BE2C (cell line): ENCODE measurements around the gene PGGHG.

ENCODE experiments used
- DNase-seq: peaks from one replicate; pipeline ENCODE4 v3.0.0-alpha.2; 2020
- H3K27me3 ChIP-seq: fragments of 250-450 bp; sonication (Bioruptor Pico); 2 replicates; pipeline ENCODE4 v1.5.1; 2020; ENCODE audit warnings: mild to moderate bottlenecking
- H3K36me3 ChIP-seq: fragments of 250-450 bp; sonication (Bioruptor Pico); 2 replicates; pipeline ENCODE4 v1.5.1; 2020; ENCODE audit warnings: mild to moderate bottlenecking
- H3K4me1 ChIP-seq: fragments of 250-450 bp; sonication (Bioruptor Pico); 2 replicates; pipeline ENCODE4 v1.5.1; 2020
- H3K4me3 ChIP-seq: 2 replicates; pipeline ENCODE4 v1.5.1; 2011; ENCODE audit warnings: low read depth, low read length
- H3K9me3 ChIP-seq: fragments of 250-450 bp; sonication (Bioruptor Pico); 2 replicates; pipeline ENCODE4 v1.5.1; 2020
- TF ChIP-seq, protein P1 (sequence below): IDR thresholded peaks from 2 replicates; pipeline ENCODE4 v1.5.1; 2012; ENCODE audit warnings: mild to moderate bottlenecking, low read depth, low read length

Gene PGGHG

DNA sequence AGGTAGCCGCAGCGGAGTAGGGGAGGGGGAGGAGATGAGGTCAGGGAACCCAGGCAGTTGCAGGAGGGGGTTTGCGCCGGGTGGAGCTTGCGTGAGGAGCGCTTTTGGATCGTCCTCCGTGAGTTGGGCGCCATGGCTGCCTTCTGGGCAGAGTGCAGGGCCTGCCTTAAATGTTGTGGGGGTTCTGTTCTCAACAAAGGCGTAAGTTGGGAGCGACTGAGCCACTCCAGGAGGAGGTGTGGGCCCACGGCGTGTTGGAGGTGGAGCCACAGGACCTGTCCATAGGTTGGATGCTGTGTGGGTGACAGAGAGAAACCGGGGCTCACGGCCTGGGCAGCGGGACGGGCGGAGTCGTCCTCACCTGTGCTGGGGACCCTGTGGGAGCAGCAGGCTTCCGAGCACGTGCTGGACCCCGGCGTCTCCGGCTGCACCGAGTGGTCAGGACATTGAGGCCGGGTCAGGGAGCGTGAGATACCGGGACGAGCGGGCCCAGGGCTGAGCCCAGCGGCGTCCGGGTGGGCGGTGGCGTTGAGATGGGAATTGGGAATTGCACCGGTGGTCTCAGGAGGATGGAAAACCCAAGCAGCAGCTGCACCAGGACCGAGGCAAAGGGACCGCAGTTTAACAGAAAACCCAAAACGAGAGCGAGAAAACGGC, 977 bp upstream of the PGGHG start:
- Histone ChIP-seq H3K9me3 (no peaks in the 10 kb centered on the region), H3K27me3 (peaks cover 11% of the 10 kb centered on the region), H3K36me3 (no peaks in the 10 kb centered on the region), H3K4me3 (no peak overlapping the region), H3K4me1 (no peaks in the 10 kb centered on the region)
- TF ChIP-seq, protein P1, sequence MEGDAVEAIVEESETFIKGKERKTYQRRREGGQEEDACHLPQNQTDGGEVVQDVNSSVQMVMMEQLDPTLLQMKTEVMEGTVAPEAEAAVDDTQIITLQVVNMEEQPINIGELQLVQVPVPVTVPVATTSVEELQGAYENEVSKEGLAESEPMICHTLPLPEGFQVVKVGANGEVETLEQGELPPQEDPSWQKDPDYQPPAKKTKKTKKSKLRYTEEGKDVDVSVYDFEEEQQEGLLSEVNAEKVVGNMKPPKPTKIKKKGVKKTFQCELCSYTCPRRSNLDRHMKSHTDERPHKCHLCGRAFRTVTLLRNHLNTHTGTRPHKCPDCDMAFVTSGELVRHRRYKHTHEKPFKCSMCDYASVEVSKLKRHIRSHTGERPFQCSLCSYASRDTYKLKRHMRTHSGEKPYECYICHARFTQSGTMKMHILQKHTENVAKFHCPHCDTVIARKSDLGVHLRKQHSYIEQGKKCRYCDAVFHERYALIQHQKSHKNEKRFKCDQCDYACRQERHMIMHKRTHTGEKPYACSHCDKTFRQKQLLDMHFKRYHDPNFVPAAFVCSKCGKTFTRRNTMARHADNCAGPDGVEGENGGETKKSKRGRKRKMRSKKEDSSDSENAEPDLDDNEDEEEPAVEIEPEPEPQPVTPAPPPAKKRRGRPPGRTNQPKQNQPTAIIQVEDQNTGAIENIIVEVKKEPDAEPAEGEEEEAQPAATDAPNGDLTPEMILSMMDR, result no peak
- DNase-seq, result no peak

DNA sequence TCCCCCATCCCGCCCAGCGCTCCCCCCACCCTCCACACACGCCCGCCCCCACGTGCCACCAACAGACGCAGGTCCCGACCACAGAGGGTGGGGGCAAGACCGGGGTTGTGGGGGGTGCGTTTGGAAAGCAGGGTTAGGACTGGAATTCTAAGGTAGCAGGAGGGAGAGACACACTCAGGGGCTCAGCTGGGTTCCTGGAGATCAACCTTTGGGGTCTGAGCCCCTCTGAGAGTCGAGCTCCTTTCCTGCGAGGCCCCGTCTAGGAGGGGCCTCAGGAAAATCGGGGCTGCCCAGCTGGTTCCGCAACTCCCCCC, 429 bp downstream of the PGGHG start:
- H3K36me3 ChIP-seq, result no peaks in the 10 kb centered on the region
- TF ChIP-seq, protein P1, result no peak
- no peaks in the 10 kb centered on the region for H3K9me3 ChIP-seq
- DNase-seq, result no peak
- peaks cover 11% of the 10 kb centered on the region for H3K27me3 ChIP-seq
- H3K4me3 ChIP-seq, result no peak overlapping the region
- H3K4me1 ChIP-seq, result no peaks in the 10 kb centered on the region

DNA sequence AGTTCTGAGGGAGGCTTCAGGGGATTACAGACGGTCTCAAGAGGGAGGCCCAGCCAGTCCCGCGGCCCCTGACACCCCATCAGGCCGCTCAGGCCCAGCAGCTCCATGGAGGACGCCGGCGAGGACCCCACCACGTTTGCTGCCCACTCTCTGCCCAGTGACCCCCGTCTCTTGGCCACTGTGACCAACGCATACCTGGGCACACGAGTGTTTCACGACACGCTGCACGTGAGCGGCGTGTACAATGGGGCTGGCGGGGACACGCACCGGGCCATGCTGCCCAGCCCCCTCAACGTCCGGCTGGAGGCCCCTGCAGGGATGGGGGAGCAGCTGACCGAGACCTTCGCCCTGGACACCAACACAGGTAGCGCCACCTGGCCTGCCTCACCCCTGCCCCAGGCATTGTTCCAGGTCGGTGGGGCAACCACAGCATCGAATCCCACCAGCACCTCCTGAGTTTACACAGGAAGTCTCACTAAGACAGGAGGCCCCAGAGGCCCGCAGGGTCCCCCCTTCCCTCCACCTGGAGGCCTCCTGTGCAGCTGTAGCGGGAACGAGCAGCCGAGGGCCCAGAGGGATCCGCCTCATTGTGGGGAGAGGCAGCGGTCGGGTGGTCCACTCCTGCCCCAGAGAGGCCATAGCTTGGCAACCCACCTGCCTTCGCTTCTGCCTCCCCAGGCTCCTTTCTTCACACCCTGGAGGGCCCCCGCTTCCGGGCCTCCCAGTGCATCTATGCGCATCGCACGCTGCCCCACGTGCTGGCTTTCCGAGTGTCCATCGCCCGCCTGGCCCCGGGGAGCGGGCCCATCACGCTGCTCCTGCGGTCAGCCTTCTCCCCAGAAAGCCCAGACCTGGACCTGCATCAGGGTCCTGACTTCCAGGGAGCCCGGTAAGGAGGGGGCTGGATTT, 1.0 kb downstream of the PGGHG start:
- Histone ChIP-seq H3K9me3 (no peaks in the 10 kb centered on the region), H3K4me1 (no peaks in the 10 kb centered on the region), H3K27me3 (peaks cover 11% of the 10 kb centered on the region), H3K4me3 (no peak overlapping the region), H3K36me3 (no peaks in the 10 kb centered on the region)
- TF ChIP-seq, protein P1, result no peak
- DNase-seq, result no peak

DNA sequence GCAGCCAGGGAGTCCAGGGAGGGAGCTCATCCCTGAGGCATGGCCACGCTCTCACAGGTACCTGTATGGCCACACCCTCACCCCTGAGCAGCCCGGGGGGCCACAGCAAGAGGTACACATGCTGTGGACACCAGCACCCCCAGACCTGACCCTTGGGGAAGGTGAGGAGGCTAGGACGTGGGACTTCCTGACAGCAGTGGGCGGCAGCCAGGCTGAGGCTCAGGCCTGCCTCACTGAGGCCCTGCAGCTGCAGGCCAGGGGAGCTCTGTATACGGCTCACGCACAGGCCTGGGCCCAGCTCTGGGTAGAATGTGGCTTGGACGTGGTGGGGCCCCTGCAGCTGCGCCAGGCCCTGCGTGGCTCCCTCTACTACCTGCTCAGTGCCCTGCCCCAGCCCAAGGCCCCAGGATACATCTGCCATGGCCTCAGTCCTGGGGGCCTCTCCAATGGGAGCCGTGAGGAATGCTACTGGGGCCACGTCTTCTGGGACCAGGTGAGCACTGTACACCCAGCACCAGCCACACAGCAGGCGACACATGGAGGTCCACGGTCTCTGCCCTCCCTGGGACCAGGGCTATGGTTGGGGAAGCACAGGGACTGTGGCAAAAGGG, 1.8 kb downstream of the PGGHG start:
- no peak for DNase-seq
- Histone ChIP-seq H3K36me3 (no peaks in the 10 kb centered on the region), H3K4me3 (no peak overlapping the region), H3K4me1 (no peaks in the 10 kb centered on the region), H3K9me3 (no peaks in the 10 kb centered on the region), H3K27me3 (peaks cover 13% of the 10 kb centered on the region)
- TF ChIP-seq, protein P1, result no peak

DNA sequence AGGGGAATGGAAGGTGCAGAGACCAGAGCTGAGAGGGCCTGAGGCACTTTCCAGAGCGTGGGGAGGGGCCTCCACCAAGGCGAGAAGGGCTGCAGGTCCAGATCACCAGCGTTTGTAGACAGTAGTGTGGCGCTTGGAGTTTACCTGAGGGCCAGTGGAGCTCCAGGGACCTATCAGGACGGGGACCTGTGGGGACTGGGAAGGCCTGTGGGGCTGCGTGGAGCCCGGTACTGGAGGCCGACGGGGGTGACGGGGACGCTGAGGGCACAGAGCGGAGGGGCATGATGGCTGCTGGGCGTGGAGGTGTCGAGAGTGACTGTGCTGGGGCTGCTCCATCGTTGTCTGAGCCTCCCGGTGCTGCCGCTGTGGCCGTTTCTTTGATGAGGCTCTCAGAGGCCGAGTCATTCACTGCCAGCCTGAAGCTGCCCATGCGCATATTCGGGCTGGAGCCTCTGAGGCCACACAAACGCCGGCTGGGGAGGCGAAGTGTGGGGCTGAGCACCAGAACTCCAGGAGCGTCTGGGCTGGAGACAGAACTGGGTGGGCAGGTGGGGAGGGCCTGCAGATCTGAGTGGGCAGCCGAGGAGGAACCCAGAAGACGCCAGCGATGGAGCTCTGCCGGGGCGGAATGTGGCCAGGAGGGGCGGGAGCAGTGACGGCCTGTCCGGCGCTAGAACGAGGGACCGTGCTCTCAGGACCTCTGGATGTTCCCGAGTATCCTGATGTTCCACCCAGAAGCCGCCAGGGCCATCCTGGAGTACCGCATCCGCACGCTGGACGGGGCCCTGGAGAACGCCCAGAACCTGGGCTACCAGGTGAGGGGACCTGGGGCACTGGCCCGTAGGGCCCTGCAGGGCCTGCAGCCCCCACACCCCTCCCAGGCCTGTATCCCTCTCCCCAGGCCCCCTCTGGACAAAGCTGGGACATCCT, 2.6 kb downstream of the PGGHG start:
- H3K36me3 ChIP-seq, result no peaks in the 10 kb centered on the region

More for the DNA sequence above, 2.6 kb downstream of the PGGHG start:
- TF ChIP-seq, protein P1, result no peak
- Histone ChIP-seq H3K9me3 (no peaks in the 10 kb centered on the region), H3K4me1 (no peaks in the 10 kb centered on the region), H3K27me3 (peaks cover 15% of the 10 kb centered on the region), H3K4me3 (no peak overlapping the region)
- DNase-seq, result no peak
